BE2C (cell line): ENCODE measurements around the gene PCDHA5.
"Not testable (repeated sequence)": the region's sequence is repeated elsewhere in the genome, so short reads cannot be mapped to it uniquely, and the experiment has no call there.

Experiments used
- DNase-seq: peaks from one replicate; pipeline ENCODE4 v3.0.0-alpha.2; 2020
- H3K27me3 ChIP-seq: fragments of 250-450 bp; sonication (Bioruptor Pico); 2 replicates; pipeline ENCODE4 v1.5.1; 2020; ENCODE audit warnings: mild to moderate bottlenecking
- H3K36me3 ChIP-seq: fragments of 250-450 bp; sonication (Bioruptor Pico); 2 replicates; pipeline ENCODE4 v1.5.1; 2020; ENCODE audit warnings: mild to moderate bottlenecking
- H3K4me1 ChIP-seq: fragments of 250-450 bp; sonication (Bioruptor Pico); 2 replicates; pipeline ENCODE4 v1.5.1; 2020
- H3K4me3 ChIP-seq: 2 replicates; pipeline ENCODE4 v1.5.1; 2011; ENCODE audit warnings: low read depth, low read length
- H3K9me3 ChIP-seq: fragments of 250-450 bp; sonication (Bioruptor Pico); 2 replicates; pipeline ENCODE4 v1.5.1; 2020
- TF ChIP-seq, protein P1 (sequence below): IDR thresholded peaks from 2 replicates; pipeline ENCODE4 v1.5.1; 2012; ENCODE audit warnings: mild to moderate bottlenecking, low read depth, low read length

The PCDHA5 gene

DNA sequence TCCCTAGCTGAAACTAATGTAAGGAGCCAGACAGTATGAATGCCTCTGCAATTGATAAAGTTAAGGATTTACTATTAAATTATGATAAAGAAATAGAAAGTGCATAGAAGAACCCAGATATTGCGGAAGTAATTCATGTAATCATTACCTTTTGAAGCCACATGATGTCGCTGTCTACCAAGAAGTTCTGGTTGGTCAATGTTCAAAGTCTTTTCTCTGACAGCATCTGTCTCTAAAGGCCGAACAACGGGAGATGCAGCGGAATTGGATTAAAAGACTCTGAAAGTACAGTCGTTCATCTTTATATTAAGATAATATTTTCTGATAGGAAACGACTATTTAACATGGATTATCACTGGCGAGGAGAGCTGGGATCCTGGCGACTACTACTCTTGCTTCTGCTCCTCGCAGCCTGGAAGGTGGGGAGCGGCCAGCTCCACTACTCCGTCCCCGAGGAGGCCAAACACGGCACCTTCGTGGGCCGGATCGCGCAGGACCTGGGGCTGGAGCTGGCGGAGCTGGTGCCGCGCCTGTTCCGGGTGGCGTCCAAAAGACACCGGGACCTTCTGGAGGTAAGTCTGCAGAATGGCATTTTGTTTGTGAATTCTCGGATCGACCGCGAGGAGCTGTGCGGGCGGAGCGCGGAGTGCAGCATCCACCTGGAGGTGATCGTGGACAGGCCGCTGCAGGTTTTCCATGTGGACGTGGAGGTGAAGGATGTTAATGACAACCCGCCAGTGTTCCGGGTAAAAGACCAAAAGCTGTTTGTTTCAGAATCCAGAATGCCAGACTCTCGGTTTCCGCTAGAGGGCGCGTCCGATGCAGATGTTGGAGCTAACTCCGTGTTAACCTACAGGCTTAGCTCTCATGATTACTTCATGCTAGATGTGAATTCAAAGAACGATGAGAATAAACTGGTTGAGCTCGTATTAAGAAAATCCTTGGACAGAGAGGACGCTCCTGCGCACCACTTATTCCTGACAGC, 19.9 kb downstream of the PCDHA5 start, which contains the start of gene PCDHA8:
Gene PCDHA8, plus strand, starts transcription at position 210 of the 985 bp plus-strand sequence. Its CDS starts 135 bp downstream, at position 345.
- Histone ChIP-seq H3K36me3 (no peaks in the 10 kb centered on the region), H3K27me3 (no peaks in the 10 kb centered on the region), H3K4me3 (peak within 1 kb of the TSS; percentile 69), H3K9me3 (no peaks in the 10 kb centered on the region), H3K4me1 (no peaks in the 10 kb centered on the region)
- DNase-seq = peak; percentile 82
- TF ChIP-seq, protein P1, sequence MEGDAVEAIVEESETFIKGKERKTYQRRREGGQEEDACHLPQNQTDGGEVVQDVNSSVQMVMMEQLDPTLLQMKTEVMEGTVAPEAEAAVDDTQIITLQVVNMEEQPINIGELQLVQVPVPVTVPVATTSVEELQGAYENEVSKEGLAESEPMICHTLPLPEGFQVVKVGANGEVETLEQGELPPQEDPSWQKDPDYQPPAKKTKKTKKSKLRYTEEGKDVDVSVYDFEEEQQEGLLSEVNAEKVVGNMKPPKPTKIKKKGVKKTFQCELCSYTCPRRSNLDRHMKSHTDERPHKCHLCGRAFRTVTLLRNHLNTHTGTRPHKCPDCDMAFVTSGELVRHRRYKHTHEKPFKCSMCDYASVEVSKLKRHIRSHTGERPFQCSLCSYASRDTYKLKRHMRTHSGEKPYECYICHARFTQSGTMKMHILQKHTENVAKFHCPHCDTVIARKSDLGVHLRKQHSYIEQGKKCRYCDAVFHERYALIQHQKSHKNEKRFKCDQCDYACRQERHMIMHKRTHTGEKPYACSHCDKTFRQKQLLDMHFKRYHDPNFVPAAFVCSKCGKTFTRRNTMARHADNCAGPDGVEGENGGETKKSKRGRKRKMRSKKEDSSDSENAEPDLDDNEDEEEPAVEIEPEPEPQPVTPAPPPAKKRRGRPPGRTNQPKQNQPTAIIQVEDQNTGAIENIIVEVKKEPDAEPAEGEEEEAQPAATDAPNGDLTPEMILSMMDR = peak; percentile 91

DNA sequence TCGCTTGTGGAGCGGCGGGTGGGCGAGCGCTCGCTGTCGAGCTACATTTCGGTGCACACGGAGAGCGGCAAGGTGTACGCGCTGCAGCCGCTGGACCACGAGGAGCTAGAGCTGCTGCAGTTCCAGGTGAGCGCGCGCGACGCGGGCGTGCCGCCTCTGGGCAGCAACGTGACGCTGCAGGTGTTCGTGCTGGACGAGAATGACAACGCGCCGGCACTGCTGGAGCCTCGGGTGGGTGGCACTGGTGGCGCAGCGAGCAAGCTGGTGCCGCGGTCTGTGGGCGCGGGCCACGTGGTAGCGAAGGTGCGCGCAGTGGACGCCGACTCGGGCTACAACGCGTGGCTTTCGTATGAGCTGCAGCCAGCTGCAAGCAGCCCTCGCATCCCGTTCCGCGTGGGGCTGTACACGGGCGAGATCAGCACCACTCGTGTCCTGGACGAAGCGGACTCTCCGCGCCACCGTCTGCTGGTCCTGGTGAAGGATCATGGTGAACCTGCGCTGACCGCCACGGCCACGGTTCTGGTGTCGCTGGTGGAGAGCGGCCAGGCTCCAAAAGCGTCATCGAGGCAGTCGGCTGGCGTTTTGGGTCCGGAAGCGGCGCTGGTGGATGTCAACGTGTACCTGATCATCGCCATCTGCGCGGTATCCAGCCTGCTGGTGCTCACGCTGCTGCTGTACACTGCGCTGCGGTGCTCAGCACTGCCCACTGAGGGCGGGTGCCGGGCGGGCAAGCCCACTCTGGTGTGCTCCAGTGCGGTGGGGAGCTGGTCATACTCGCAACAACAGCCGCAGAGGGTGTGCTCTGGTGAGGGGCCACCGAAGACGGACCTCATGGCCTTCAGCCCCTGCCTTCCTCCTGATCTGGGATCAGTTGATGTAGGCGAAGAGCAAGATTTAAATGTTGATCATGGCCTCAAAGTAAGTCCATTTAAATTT, 21.7 kb downstream of the PCDHA5 start:
- Histone ChIP-seq H3K9me3 (no peaks in the 10 kb centered on the region), H3K36me3 (no peaks in the 10 kb centered on the region), H3K4me1 (no peaks in the 10 kb centered on the region), H3K27me3 (no peaks in the 10 kb centered on the region), H3K4me3 (no peak overlapping the region)
- no peak for DNase-seq
- TF ChIP-seq, protein P1 = no peak

DNA sequence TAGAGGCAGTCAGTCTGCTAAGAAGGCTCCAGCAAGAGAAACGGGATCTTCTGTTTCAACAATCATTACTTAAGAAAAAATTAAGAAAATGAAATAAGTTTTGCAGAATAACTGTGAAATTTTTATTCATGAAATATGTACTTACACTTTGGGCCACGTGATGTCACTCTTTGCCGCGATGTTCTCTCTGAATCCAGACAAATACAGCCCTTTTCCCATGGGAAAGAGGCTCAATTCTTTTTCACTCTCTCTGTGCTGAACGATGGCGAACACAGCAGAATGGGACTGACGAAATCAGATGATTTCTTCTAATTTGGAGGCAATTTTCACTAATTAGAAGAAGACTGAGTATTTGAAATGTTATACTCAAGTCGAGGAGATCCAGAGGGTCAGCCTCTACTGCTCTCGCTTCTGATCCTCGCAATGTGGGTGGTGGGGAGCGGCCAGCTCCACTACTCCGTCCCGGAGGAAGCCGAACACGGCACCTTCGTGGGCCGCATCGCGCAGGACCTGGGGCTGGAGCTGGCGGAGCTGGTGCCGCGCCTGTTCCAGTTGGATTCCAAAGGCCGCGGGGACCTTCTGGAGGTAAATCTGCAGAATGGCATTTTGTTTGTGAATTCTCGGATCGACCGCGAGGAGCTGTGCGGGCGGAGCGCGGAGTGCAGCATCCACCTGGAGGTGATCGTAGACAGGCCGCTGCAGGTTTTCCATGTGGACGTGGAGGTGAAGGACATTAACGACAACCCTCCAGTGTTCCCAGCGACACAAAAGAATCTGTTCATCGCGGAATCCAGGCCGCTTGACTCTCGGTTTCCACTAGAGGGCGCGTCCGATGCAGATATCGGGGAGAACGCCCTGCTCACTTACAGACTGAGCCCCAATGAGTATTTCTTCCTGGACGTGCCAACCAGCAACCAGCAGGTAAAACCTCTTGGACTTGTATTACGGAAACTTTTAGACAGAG, 27.0 kb downstream of the PCDHA5 start, which contains the start of gene PCDHA9:
Gene PCDHA9, plus strand, starts transcription at position 244 of the 964 bp plus-strand sequence. Its CDS starts 114 bp downstream, at position 358.
- not testable (repeated sequence) for H3K4me1 ChIP-seq, H3K9me3 ChIP-seq, H3K4me3 ChIP-seq, DNase-seq, H3K27me3 ChIP-seq, H3K36me3 ChIP-seq

- DNase-seq, H3K9me3 ChIP-seq, H3K36me3 ChIP-seq, H3K4me1 ChIP-seq, H3K4me3 ChIP-seq, H3K27me3 ChIP-seq: not testable (repeated sequence)
Observed at GRCh38 chr5:140849831-140850634, 28.6 kb downstream of the PCDHA5 start.

DNA sequence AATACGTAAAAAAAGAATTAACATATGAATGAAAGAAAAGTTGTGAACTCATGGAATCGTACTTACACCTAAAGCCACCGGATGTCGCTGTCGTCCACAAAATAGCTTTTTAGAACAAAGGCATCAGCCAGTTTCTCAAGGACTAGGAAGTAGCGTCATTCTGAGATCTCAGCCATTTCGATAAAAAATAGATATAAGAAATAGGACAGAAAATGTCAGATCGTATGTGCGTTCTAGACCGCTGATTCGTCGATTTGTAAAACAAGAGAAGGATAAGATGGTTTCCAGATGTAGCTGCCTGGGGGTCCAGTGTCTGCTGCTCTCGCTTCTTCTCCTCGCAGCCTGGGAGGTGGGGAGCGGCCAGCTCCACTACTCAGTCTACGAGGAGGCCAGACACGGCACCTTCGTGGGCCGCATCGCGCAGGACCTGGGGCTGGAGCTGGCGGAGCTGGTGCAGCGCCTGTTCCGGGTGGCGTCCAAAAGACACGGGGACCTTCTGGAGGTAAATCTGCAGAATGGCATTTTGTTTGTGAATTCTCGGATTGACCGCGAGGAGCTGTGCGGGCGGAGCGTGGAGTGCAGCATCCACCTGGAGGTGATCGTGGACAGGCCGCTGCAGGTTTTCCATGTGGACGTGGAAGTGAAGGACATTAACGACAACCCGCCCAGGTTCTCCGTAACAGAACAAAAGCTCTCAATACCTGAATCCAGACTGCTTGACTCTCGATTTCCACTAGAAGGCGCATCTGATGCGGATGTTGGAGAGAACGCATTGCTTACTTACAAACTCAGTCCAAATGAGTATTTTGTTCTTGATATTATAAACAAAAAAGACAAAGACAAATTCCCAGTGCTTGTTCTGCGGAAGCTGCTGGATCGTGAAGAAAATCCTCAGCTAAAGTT, 34.6 kb downstream of the PCDHA5 start, which contains the start of gene PCDHA10:
Gene PCDHA10, plus strand, starts transcription at position 126 of the 903 bp plus-strand sequence. Its CDS starts 152 bp downstream, at position 278.
- peak; percentile 49 for DNase-seq
- Histone ChIP-seq H3K36me3 (no peaks in the 10 kb centered on the region), H3K9me3 (no peaks in the 10 kb centered on the region; the same call in 1 of the 2 replicates), H3K4me3 (peak within 1 kb of the TSS; percentile 77), H3K4me1 (no peaks in the 10 kb centered on the region), H3K27me3 (no peaks in the 10 kb centered on the region)
- TF ChIP-seq, protein P1 = peak; percentile 66
